ENCODE data around the gene PTPRM.
A peak's percentile ranks its signal among the peaks of the same experiment; 100 is the strongest.

Gene PTPRM

DNA sequence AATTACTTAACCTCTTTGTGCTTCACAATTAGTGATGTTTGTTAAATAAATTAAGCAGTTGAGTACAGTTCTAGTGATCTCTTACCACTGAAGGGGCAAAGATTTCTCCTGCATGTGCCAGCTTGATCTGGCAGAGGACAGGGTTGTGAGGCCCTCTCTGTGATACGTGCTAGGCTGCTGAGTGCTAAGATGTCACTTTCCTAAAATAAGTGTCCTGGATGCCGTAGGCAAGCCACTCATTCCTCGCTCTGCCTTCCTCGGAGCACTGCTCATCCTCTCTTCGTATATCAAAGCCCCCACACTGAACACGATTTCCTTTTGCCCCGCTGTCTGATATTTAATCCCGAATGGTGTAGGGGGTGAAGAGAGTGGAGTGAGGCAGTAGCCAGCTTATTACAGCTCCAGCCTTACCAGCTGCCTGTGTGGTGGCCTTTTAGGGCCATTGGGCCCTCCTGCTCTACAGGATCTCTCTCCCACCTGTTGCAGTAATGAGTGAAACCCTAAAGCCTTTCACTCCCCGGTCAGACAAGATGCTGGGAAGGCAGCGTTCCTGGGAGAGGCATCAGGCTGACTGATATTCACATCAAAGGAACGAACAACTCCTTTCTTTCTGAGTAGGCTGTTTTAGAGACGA, 40.5 kb downstream of the PTPRM start:
- Histone ChIP-seq H3K9me3 (ENCODE audit: control insufficient read depth, low read length) (no peaks in the 10 kb centered on the region), H3K36me3 (ENCODE audit: control insufficient read depth, insufficient read depth, low read length) (no peaks in the 10 kb centered on the region), H3K27ac (ENCODE audit: insufficient read depth, low read depth, low read length, poor library complexity, severe bottlenecking) (no peak overlapping the region), H3K27me3 (ENCODE audit: control insufficient read depth, insufficient read depth, low read length, poor library complexity, severe bottlenecking) (no peaks in the 10 kb centered on the region), H3K4me3 (ENCODE audit: insufficient read depth, low read depth, low read length) (no peak overlapping the region), H3K4me1 (ENCODE audit: control insufficient read depth, insufficient read depth, low read length) (peaks cover 22% of the 10 kb centered on the region)
- 81 to 88% methylated on average over 11 to 12 of the region's 12 CpGs for WGBS, 2 experiments

DNA sequence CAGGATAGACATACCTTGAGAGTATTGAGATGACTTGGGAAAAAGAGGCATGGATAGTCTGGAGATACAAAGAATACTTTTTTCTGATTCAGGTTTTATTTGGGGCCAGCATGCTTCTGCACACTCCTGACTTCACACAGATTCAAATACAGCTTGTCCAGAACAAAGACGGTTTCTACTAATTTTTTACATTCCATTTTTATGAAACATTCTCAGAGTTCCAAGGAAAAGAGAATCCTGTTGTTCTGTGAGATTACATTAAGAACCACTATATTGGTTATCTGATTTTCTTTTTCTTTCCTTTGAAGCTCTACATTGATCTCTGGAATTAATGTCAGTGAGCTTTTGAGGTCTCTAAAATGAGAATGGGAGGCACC, 41.0 kb downstream of the PTPRM start:
- no peaks in the 10 kb centered on the region for H3K27me3 ChIP-seq (ENCODE audit: control insufficient read depth, insufficient read depth, low read length, poor library complexity, severe bottlenecking)
- no peaks in the 10 kb centered on the region for H3K36me3 ChIP-seq (ENCODE audit: control insufficient read depth, insufficient read depth, low read length)
- 83 to 95% methylated on average over 1 of the region's 1 CpG for WGBS, 2 experiments
- H3K4me1 ChIP-seq (ENCODE audit: control insufficient read depth, insufficient read depth, low read length), result peaks cover 21% of the 10 kb centered on the region
- no peak overlapping the region for H3K4me3 ChIP-seq (ENCODE audit: insufficient read depth, low read depth, low read length)
- no peaks in the 10 kb centered on the region for H3K9me3 ChIP-seq (ENCODE audit: control insufficient read depth, low read length)
- H3K27ac ChIP-seq (ENCODE audit: insufficient read depth, low read depth, low read length, poor library complexity, severe bottlenecking), result no peak overlapping the region

DNA sequence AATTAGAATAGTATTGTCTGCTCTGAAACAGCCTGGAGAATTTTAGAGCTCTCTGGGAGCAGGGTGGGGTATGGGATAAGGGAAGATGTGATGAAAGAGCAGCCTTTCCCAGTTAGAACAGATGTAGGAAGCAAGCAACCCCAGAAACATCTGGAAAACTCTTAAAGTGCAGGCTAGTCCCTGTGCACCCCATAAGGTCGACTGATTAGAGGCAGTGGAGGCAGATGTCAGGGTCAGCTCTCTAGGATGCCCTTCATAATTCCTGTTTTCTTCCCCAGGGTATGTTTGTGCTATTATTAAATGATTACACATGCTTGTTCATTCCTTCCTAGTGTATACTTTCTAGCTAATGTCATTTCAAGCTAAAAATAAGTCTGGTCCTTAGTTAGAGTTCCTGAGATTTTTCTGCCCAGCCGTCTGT, 41.7 kb downstream of the PTPRM start:
- no peak overlapping the region for H3K27ac ChIP-seq (ENCODE audit: insufficient read depth, low read depth, low read length, poor library complexity, severe bottlenecking)
- WGBS, 2 experiments, result 87 to 95% methylated on average over 2 of the region's 2 CpGs
- no peaks in the 10 kb centered on the region for H3K27me3 ChIP-seq (ENCODE audit: control insufficient read depth, insufficient read depth, low read length, poor library complexity, severe bottlenecking)
- peaks cover 15% of the 10 kb centered on the region for H3K4me1 ChIP-seq (ENCODE audit: control insufficient read depth, insufficient read depth, low read length)
- no peaks in the 10 kb centered on the region for H3K36me3 ChIP-seq (ENCODE audit: control insufficient read depth, insufficient read depth, low read length)
- no peaks in the 10 kb centered on the region for H3K9me3 ChIP-seq (ENCODE audit: control insufficient read depth, low read length)
- H3K4me3 ChIP-seq (ENCODE audit: insufficient read depth, low read depth, low read length), result no peak overlapping the region

DNA sequence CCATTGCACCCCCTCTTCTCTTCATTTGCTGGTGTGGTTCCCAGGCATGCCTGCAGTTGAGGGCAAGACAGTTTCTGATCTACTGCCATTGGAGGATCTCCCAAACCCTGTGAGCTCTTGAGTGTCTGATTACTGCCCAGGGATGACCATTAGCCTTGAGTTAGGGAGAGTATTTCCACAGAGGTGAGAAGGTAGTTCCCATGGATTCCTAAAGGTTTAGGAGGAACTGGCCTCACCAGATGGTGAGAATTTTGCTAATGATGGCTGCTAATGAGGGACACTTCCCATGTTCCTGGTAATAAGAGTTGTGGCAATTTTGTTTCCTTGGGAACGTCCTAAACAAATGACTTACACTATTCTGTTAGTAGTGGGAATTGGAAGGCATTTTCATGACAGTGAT, 42.5 kb downstream of the PTPRM start:
- no peak overlapping the region for H3K4me3 ChIP-seq (ENCODE audit: insufficient read depth, low read depth, low read length)
- peaks cover 10% of the 10 kb centered on the region for H3K4me1 ChIP-seq (ENCODE audit: control insufficient read depth, insufficient read depth, low read length)
- no peak overlapping the region for H3K27ac ChIP-seq (ENCODE audit: insufficient read depth, low read depth, low read length, poor library complexity, severe bottlenecking)
- H3K9me3 ChIP-seq (ENCODE audit: control insufficient read depth, low read length), result no peaks in the 10 kb centered on the region
- WGBS, 2 experiments, result 78 to 100% methylated on average over 1 of the region's 1 CpG
- no peaks in the 10 kb centered on the region for H3K27me3 ChIP-seq (ENCODE audit: control insufficient read depth, insufficient read depth, low read length, poor library complexity, severe bottlenecking)
- no peaks in the 10 kb centered on the region for H3K36me3 ChIP-seq (ENCODE audit: control insufficient read depth, insufficient read depth, low read length)

DNA sequence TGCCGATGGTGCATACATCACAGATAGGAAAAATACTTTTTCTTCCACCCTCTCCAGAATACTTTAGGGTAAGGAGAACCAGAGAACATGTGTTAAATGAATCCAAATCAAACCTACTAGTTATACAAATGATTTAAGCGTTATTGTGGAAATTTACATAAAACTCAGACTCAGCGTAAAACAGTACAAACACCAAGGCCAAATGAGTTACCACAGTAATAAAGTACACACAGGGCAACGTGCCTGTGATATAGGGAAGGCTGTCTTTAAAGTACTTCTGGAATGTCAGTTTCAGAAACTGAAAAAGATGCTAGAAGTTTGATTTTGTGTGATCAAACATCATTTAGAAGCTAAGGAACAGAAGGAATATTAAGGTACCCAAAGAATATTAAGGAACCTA, 46.9 kb downstream of the PTPRM start:
- 90 to 95% methylated on average over 3 to 4 of the region's 4 CpGs for WGBS, 2 experiments
- Histone ChIP-seq H3K9me3 (ENCODE audit: control insufficient read depth, low read length) (no peaks in the 10 kb centered on the region), H3K4me1 (ENCODE audit: control insufficient read depth, insufficient read depth, low read length) (peaks cover 13% of the 10 kb centered on the region), H3K27me3 (ENCODE audit: control insufficient read depth, insufficient read depth, low read length, poor library complexity, severe bottlenecking) (no peaks in the 10 kb centered on the region), H3K36me3 (ENCODE audit: control insufficient read depth, insufficient read depth, low read length) (no peaks in the 10 kb centered on the region), H3K4me3 (ENCODE audit: insufficient read depth, low read depth, low read length) (no peak overlapping the region), H3K27ac (ENCODE audit: insufficient read depth, low read depth, low read length, poor library complexity, severe bottlenecking) (no peak overlapping the region)

DNA sequence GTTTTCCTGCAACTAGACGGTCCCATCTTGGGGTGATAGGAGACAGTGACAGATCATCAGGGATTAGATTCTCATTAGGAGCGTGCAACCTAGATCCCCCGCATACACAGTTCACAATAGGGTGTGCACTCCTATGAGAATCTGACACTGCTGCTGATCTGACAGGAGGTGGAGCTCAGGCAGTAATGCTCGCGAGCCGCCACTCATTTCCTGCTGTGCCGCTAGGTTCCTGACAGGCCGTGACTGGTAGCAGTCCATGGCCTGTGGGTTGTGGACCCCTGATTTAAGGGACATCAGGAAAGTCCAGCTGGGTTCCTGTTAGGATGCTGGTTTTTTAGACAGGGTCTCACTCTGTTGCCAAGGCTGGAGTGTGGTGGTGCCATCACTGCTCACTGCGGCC, 48.7 kb downstream of the PTPRM start:
- H3K27ac ChIP-seq (ENCODE audit: insufficient read depth, low read depth, low read length, poor library complexity, severe bottlenecking), result no peak overlapping the region
- WGBS, 2 experiments, result 95 to 96% methylated on average over 9 of the region's 9 CpGs
- H3K9me3 ChIP-seq (ENCODE audit: control insufficient read depth, low read length), result no peaks in the 10 kb centered on the region
- H3K36me3 ChIP-seq (ENCODE audit: control insufficient read depth, insufficient read depth, low read length), result no peaks in the 10 kb centered on the region
- no peak overlapping the region for H3K4me3 ChIP-seq (ENCODE audit: insufficient read depth, low read depth, low read length)
- H3K4me1 ChIP-seq (ENCODE audit: control insufficient read depth, insufficient read depth, low read length), result peaks cover 25% of the 10 kb centered on the region
- H3K27me3 ChIP-seq (ENCODE audit: control insufficient read depth, insufficient read depth, low read length, poor library complexity, severe bottlenecking), result no peaks in the 10 kb centered on the region

DNA sequence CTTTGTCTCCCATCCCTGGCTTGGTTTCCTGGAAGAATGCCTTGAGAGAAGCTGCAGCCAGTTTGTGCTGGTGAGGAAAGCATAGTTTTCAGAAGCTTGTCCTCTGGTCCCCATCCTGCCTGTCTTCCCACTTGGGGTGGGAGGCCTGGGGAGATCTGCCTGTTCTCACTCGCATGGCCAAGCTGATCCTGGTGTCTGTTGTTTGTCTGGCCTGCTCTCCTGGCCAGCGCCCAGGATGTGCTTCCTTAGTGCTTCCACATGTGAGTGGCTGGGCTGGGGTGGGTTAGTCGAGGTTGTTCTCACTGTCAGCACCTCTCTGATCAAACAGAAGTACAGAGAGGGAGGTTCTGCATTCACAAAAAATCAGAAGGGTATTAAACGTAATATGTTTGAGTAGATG, 49.5 kb downstream of the PTPRM start:
- H3K9me3 ChIP-seq (ENCODE audit: control insufficient read depth, low read length), result no peaks in the 10 kb centered on the region
- peaks cover 25% of the 10 kb centered on the region for H3K4me1 ChIP-seq (ENCODE audit: control insufficient read depth, insufficient read depth, low read length)
- H3K4me3 ChIP-seq (ENCODE audit: insufficient read depth, low read depth, low read length), result no peak overlapping the region
- H3K27me3 ChIP-seq (ENCODE audit: control insufficient read depth, insufficient read depth, low read length, poor library complexity, severe bottlenecking), result no peaks in the 10 kb centered on the region
- no peak overlapping the region for H3K27ac ChIP-seq (ENCODE audit: insufficient read depth, low read depth, low read length, poor library complexity, severe bottlenecking)
- H3K36me3 ChIP-seq (ENCODE audit: control insufficient read depth, insufficient read depth, low read length), result no peaks in the 10 kb centered on the region
- 92 to 93% methylated on average over 4 of the region's 4 CpGs for WGBS, 2 experiments

DNA sequence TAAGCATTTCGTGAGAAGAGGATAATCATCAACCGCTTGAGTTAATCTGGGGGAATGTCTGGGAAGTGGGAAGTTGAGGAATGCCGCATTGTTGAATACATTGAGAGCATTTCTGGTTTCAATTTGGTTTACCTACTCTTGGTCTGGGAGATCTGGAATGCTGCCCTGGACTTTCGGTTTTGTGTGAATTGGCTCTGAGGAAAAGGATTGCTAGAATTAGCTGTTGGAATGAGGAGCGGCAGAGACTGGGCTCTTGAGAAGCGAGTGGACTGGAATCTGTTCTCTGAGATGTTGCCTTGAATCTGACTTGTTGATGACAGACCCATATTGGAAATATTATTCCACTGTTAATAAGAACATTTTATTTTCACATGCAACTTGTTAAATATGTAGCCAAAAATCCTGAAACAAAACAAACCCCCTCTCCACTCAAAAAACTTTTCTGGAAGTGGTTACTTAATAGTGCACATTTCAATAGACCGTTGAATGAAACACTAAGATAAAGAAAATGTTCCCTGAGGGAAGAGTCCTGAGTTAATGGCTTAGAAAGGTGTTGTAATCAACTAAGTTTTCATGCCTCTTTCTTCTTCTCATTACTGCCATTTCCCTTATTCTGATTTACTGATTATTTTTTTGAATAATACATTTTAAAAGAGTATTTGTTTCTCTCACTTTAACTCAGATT, 50.8 kb downstream of the PTPRM start:
- Histone ChIP-seq H3K4me3 (ENCODE audit: insufficient read depth, low read depth, low read length) (no peak overlapping the region), H3K9me3 (ENCODE audit: control insufficient read depth, low read length) (no peaks in the 10 kb centered on the region), H3K27ac (ENCODE audit: insufficient read depth, low read depth, low read length, poor library complexity, severe bottlenecking) (no peak overlapping the region), H3K27me3 (ENCODE audit: control insufficient read depth, insufficient read depth, low read length, poor library complexity, severe bottlenecking) (no peaks in the 10 kb centered on the region), H3K4me1 (ENCODE audit: control insufficient read depth, insufficient read depth, low read length) (peaks cover 25% of the 10 kb centered on the region), H3K36me3 (ENCODE audit: control insufficient read depth, insufficient read depth, low read length) (no peaks in the 10 kb centered on the region)
- 83 to 87% methylated on average over 5 to 7 of the region's 7 CpGs for WGBS, 2 experiments

DNA sequence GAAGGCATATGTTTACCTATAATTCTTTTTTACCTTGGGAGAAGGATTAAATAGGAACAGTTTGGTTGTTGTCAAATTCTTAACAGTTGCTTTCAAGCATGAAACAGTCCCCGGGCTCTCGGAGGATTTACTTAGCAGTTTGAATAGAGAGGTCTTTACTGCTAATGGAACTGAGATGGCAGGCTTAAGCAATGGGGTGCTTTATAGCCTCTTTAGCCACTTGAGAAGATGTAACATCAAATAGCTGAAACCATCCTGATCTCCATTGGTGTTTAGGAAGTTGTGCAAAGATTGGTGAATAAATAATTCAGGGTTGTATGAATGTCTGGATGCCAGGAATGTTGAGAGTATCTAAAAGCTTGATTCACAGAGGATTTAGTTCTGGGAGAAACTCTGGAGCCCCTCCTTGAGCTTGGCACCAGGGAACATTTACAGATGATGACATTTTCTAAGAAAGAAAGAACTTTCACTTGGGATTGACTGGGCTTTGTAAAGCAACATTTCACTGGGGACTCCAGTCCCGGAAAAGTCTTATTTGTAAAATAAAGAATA, 51.9 kb downstream of the PTPRM start:
- Histone ChIP-seq H3K27ac (ENCODE audit: insufficient read depth, low read depth, low read length, poor library complexity, severe bottlenecking) (peak overlapping the region; percentile 72), H3K9me3 (ENCODE audit: control insufficient read depth, low read length) (no peaks in the 10 kb centered on the region), H3K27me3 (ENCODE audit: control insufficient read depth, insufficient read depth, low read length, poor library complexity, severe bottlenecking) (no peaks in the 10 kb centered on the region), H3K4me3 (ENCODE audit: insufficient read depth, low read depth, low read length) (no peak overlapping the region), H3K36me3 (ENCODE audit: control insufficient read depth, insufficient read depth, low read length) (no peaks in the 10 kb centered on the region), H3K4me1 (ENCODE audit: control insufficient read depth, insufficient read depth, low read length) (peaks cover 25% of the 10 kb centered on the region)
- 41 to 48% methylated on average over 3 of the region's 3 CpGs for WGBS, 2 experiments

DNA sequence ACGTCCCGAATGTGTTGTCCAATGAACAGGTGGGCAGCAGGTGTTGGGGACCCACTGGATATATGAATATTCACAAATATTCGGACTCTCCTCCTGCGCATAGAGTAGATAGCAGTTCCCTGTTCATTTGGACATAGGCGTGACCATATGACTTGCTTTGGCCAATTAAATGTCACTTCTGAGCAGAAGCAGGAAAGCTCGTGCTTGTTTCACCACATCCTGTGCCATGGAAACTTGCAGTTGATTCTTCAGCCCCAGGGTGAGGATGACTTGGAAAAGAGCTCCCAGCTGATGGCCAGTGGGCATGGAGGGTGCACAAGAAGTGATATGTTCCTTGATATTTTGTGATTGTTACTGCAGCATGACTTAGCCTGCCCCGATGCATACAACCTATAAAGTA, 52.6 kb downstream of the PTPRM start:
- H3K27ac ChIP-seq (ENCODE audit: insufficient read depth, low read depth, low read length, poor library complexity, severe bottlenecking), result no peak overlapping the region
- H3K27me3 ChIP-seq (ENCODE audit: control insufficient read depth, insufficient read depth, low read length, poor library complexity, severe bottlenecking), result no peaks in the 10 kb centered on the region
- H3K9me3 ChIP-seq (ENCODE audit: control insufficient read depth, low read length), result no peaks in the 10 kb centered on the region
- H3K4me1 ChIP-seq (ENCODE audit: control insufficient read depth, insufficient read depth, low read length), result peaks cover 25% of the 10 kb centered on the region
- WGBS, 2 experiments, result 95 to 96% methylated on average over 6 to 7 of the region's 7 CpGs
- no peaks in the 10 kb centered on the region for H3K36me3 ChIP-seq (ENCODE audit: control insufficient read depth, insufficient read depth, low read length)
- no peak overlapping the region for H3K4me3 ChIP-seq (ENCODE audit: insufficient read depth, low read depth, low read length)

All from ectodermal cell (in vitro differentiated cells).